Lower lobe of right lung (tissue), 2 donors: ENCODE measurements around the gene CDC14B. TPM values are rescaled to one million over a fixed set of nuclear protein-coding genes. Genes with fewer than 3 reads are reported as not detected.
"Not testable (repeated sequence)": the region's sequence is repeated elsewhere in the genome, so short reads cannot be mapped to it uniquely, and the experiment has no call there.

Experiments used
- ATAC-seq, 2 donors: fragments of 200-7000 bp; cut with Tn5 transposase; one replicate each; pipeline ENCODE4 v1.9.1; 2020 to 2022; ENCODE audit warnings: mild to moderate bottlenecking in 2 of 2, moderate library complexity in 2 of 2
- DNase-seq: peaks from one replicate; pipeline ENCODE4 v3.0.0-alpha.2; 2020
- H3K27ac ChIP-seq: fragments of 200-600 bp; one replicate; pipeline ENCODE4 v1.8.0; 2022
- H3K27me3 ChIP-seq: fragments of 200-600 bp; one replicate; pipeline ENCODE4 v1.8.0; 2022; ENCODE audit warnings: low read depth
- H3K36me3 ChIP-seq: fragments of 200-600 bp; one replicate; pipeline ENCODE4 v1.8.0; 2022; ENCODE audit warnings: mild to moderate bottlenecking
- H3K4me1 ChIP-seq: fragments of 200-600 bp; one replicate; pipeline ENCODE4 v1.8.0; 2022
- H3K4me3 ChIP-seq: fragments of 200-600 bp; one replicate; pipeline ENCODE4 v1.8.0; 2022; ENCODE audit warnings: mild to moderate bottlenecking
- H3K9me3 ChIP-seq: fragments of 200-600 bp; one replicate; pipeline ENCODE4 v1.8.0; 2022
- intact Hi-C: fragments of 100-400 bp; cut with DNase I; formaldehyde crosslinking; loops from one replicate; pipeline ENCODE4 v1.11.0; 2022
- total RNA-seq: library from RNA; stranded (reverse); fragmentation: NEBNext Ultra II Directional; extraction: Animal tissue kit (Norgen Biotek cat#: 25700); gene quantifications from one replicate; pipeline ENCODE4 v1.2.1, GENCODE V29; 2021
- TF ChIP-seq, protein P1 (sequence below): fragments of 200-600 bp; IDR thresholded peaks from one replicate; pipeline ENCODE4 v1.8.0; 2022; ENCODE audit warnings: antibody characterized with exemption, mild to moderate bottlenecking
- donor health status: DM: no; HTN: yes; CAD: no; lungs with severe emphysema.

The CDC14B gene
- total RNA-seq, 1 donor from 2014 or later, result 16.0 TPM

GRCh38 chr9:96615411-96615810 lies 4.2 kb downstream of the CDC14B start:
- Histone ChIP-seq H3K4me3 (no peak overlapping the region), H3K27me3 (peaks cover 7% of the 10 kb centered on the region), H3K36me3 (no peaks in the 10 kb centered on the region), H3K27ac (no peak overlapping the region), H3K4me1 (peaks cover 6% of the 10 kb centered on the region), H3K9me3 (no peaks in the 10 kb centered on the region)
- ATAC-seq (no peak), DNase-seq (no peak)
- TF ChIP-seq, protein P1, sequence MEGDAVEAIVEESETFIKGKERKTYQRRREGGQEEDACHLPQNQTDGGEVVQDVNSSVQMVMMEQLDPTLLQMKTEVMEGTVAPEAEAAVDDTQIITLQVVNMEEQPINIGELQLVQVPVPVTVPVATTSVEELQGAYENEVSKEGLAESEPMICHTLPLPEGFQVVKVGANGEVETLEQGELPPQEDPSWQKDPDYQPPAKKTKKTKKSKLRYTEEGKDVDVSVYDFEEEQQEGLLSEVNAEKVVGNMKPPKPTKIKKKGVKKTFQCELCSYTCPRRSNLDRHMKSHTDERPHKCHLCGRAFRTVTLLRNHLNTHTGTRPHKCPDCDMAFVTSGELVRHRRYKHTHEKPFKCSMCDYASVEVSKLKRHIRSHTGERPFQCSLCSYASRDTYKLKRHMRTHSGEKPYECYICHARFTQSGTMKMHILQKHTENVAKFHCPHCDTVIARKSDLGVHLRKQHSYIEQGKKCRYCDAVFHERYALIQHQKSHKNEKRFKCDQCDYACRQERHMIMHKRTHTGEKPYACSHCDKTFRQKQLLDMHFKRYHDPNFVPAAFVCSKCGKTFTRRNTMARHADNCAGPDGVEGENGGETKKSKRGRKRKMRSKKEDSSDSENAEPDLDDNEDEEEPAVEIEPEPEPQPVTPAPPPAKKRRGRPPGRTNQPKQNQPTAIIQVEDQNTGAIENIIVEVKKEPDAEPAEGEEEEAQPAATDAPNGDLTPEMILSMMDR, result no peak
- intact Hi-C loops, result no loop called here

GRCh38 chr9:96614664-96615063 lies 5.0 kb downstream of the CDC14B start:
- H3K4me3 ChIP-seq, H3K27ac ChIP-seq, ATAC-seq, intact Hi-C loops, DNase-seq, H3K36me3 ChIP-seq, H3K9me3 ChIP-seq, H3K27me3 ChIP-seq, H3K4me1 ChIP-seq: not testable (repeated sequence)

- ATAC-seq, result no peak
- Histone ChIP-seq H3K4me3 (no peak overlapping the region), H3K27me3 (peaks cover under 1% of the 10 kb centered on the region), H3K9me3 (no peaks in the 10 kb centered on the region), H3K4me1 (peaks cover under 1% of the 10 kb centered on the region), H3K36me3 (no peaks in the 10 kb centered on the region), H3K27ac (no peak overlapping the region)
- TF ChIP-seq, protein P1, result no peak
- intact Hi-C loops, result no loop called here
- no peak for DNase-seq
Observed at GRCh38 chr9:96612966-96613589, 6.6 kb downstream of the CDC14B start.

DNA sequence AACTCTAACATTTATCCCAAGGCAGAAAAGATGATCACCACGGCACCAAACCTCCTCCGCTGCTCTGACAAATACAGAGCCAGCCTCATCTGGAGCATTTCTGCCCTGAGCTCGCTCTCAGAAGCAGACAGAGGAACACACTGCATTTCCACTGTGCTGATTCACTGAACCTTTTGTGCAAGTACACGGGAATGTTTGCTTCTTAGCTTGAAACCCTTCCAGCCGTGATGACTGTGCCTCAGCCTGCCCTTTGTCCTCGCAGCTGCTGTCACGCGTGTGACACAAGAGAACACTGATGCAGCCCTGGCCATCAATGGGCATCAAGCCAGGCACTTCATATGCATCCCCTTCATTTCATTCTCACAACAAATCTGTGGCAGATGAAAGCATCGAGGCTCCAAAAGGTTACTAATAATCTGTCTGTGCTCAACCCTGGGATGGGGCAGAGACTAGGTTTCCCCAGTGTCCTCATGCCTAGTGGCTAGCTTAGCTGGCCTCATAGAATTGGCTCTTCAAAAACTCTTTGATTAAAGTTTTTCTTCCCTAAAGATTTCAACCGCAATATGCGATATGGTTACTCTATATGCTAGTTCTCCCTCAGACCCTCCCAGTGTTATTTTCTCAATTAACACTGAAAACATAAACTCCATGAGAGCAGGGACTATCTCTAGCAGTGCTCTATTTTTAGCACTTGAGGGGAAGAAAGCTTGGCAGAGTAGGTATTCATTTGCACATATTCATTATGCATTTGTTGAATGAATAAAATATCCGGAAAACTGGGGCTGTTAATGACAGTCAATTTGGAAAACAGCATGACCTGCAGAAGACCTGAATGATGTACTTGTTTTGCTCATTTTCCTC lies 7.3 kb downstream of the CDC14B start:
- no peaks in the 10 kb centered on the region for H3K27me3 ChIP-seq
- DNase-seq (no peak), ATAC-seq (peak; percentile 32 to 65)
- TF ChIP-seq, protein P1, result no peak
- H3K4me1 ChIP-seq, result no peaks in the 10 kb centered on the region
- intact Hi-C loops, result no loop called here
- no peak overlapping the region for H3K4me3 ChIP-seq
- H3K36me3 ChIP-seq, result no peaks in the 10 kb centered on the region
- H3K9me3 ChIP-seq, result no peaks in the 10 kb centered on the region
- no peak overlapping the region for H3K27ac ChIP-seq

DNA sequence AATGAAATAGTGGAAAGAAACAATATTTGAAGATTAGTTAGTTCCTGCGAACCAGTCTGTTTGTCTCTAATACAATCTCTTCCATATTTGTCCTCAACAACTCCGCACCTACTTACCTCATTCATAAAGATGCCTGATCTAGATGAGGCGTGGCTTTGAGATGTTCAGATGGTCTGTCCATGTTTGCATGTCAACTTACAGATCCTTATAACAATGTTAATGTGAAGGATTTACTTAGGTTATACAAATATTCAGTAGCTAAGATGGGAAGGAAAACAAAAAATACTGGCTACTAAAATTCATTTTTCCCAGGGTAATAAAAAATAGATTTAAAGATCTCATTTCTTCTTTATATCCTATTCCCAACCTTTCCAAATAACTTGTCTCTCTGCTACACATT lies 8.3 kb downstream of the CDC14B start:
- H3K27me3 ChIP-seq, result no peaks in the 10 kb centered on the region
- H3K4me1 ChIP-seq, result no peaks in the 10 kb centered on the region
- DNase-seq (no peak), ATAC-seq (no peak)
- H3K27ac ChIP-seq, result no peak overlapping the region
- intact Hi-C loops, result no loop called here
- H3K9me3 ChIP-seq, result no peaks in the 10 kb centered on the region
- TF ChIP-seq, protein P1, result no peak
- H3K4me3 ChIP-seq, result no peak overlapping the region
- no peaks in the 10 kb centered on the region for H3K36me3 ChIP-seq

GRCh38 chr9:96609732-96610131 lies 9.9 kb downstream of the CDC14B start:
- DNase-seq (no peak), ATAC-seq (no peak)
- H3K36me3 ChIP-seq, result no peaks in the 10 kb centered on the region
- TF ChIP-seq, protein P1, result no peak
- H3K27me3 ChIP-seq, result no peaks in the 10 kb centered on the region
- intact Hi-C loops, result no loop called here
- no peak overlapping the region for H3K4me3 ChIP-seq
- H3K9me3 ChIP-seq, result no peaks in the 10 kb centered on the region
- H3K27ac ChIP-seq, result no peak overlapping the region
- no peaks in the 10 kb centered on the region for H3K4me1 ChIP-seq
